Activated naive CD4-positive, alpha-beta T cell treated with anti-CD3 and anti-CD28 coated beads, Interleukin-2, amount 50 U/mL, for 72 hours (primary cell): ENCODE measurements around the gene DCST2. TPM values are rescaled to one million over a fixed set of nuclear protein-coding genes. Genes with fewer than 3 reads are reported as not detected.

Experiments used
- ATAC-seq, 2 donors: fragments of 150-1000 bp; cut with Tn5 transposase; 2 replicates each; pipeline ENCODE4 v1.10.0; 2021; ENCODE audit warnings: mild to moderate bottlenecking in 2 of 2, moderate library complexity in 2 of 2
- DNase-seq, 2 donors: peaks; one replicate each; pipeline ENCODE4 v3.0.0; 2021 to 2022; ENCODE audit warnings: low spot score in 2 of 2
- H3K27ac Mint-ChIP-seq, 2 donors: one replicate each; pipeline ENCODE4 v1.8.0; 2022; ENCODE audit warnings: mild to moderate bottlenecking in 2 of 2, mixed read lengths in 2 of 2
- H3K36me3 Mint-ChIP-seq, 2 donors: one replicate each; pipeline ENCODE4 v1.8.0; 2022; ENCODE audit warnings: mixed read lengths in 2 of 2
- H3K9me3 Mint-ChIP-seq, 2 donors: one replicate each; pipeline ENCODE4 v1.8.0; 2022; ENCODE audit warnings: mixed read lengths in 2 of 2
- total RNA-seq, 2 donors: library from RNA; stranded (reverse); gene quantifications; one replicate each; pipeline ENCODE4 v1.2.3, GENCODE V29; 2022

Gene DCST2
- 1 to 10 TPM; 1.5 to 1.8 TPM for total RNA-seq

DNA sequence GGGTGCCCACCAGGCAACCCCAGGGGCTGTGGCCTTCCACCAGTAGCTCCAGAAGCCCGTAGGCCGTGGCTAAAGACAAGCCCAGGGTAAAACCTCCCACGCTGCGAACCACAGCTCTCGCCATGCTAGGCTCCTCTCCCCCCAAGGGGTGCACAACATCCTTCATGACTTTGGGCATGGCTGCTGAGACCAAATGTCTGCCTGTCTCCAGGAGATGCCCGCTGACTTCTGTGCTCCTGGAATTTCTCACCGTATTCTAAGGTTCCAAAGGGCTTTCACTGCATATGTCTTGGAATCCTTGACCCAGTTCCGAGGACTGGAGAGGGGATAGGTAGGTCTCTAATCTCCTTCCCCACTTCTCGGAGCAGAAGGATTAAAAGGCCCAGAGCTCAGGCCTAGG lies at the start of gene DCST2, which contains the start of gene DCST1:
Gene DCST2 (minus strand): TSS at position 258 of the 400 bp plus-strand sequence. CDS start 80 bp downstream, at position 178.
Gene DCST1 (plus strand): TSS at position 301 of the 400 bp plus-strand sequence. CDS start 213 bp downstream, outside the sequence.
- Mint-ChIP-seq H3K27ac (no peak within 1 kb of the TSS), H3K36me3 (no peaks in the 10 kb centered on the region), H3K9me3 (no peaks in the 10 kb centered on the region)
- ATAC-seq, result no peak
- DNase-seq, result no peak

DNA sequence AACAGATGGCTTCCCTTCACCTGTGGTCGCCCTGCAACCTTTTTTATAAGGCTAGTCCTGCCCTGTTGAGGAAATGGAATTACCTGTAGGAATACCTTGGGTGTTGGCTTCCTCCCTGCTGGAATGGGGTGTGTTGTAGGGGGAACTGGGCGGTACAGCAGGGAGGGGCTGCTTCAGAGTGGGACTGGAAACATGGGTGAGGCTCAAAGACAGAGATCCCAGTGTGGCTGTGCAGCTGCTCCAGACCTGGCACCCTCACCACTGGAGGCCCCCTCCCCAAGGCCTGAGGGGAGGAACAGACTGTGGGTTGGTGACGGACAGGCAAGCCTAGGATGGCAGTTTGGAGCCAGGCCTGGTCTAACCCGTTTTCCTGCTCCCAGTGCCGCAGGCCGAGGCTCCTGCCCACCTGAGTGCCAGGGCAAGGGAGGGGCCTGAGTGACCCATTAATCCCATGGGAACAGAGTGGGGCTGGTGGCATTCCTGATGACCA lies 49.5 kb upstream of the DCST2 start:
- H3K27ac Mint-ChIP-seq, result no peak overlapping the region
- DNase-seq (no peak), ATAC-seq (no peak)
- H3K36me3 Mint-ChIP-seq, result peaks cover 6% of the 10 kb centered on the region in 2 donors
- no peaks in the 10 kb centered on the region for H3K9me3 Mint-ChIP-seq

DNA sequence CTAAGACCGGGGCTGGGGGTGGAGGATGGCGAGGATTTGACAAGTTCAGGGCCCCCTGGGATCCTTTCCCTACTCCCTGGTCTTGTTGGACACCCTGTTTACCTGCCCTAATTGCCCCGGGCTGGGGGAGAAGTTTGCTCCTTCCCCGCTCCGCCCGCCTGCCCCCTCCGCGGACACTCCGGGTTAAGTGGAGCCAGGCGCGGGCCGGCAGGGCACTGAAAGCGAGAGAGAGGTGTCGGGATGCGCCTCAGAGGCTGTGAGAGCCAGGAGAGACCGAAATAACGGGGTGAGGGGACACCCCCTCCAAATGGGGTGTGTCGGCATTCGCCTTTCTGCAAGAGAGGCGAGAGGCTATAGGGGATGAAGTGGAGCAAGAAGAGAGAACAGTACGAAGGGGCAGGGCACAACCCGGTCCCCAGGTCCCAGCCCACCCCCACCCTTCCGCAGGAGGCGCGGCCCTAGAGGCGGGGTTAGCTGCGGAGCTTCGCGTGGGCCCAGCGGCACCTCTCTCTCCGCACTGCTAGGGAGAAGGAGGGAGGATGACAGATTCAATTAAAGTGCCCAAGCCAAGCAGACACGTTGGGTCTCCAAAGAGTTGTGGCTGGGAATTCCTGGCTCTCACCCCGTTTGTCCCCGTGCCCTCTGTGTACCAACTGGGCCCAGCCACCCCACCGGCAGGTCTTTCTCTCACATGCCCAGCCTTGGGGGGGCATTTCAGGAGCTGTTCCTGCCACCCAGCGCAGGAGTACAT lies 48.9 kb upstream of the DCST2 start:
- no peak for ATAC-seq
- DNase-seq, result no peak
- Mint-ChIP-seq H3K27ac (no peak overlapping the region), H3K9me3 (no peaks in the 10 kb centered on the region), H3K36me3 (peaks cover 6% of the 10 kb centered on the region in 2 donors)

DNA sequence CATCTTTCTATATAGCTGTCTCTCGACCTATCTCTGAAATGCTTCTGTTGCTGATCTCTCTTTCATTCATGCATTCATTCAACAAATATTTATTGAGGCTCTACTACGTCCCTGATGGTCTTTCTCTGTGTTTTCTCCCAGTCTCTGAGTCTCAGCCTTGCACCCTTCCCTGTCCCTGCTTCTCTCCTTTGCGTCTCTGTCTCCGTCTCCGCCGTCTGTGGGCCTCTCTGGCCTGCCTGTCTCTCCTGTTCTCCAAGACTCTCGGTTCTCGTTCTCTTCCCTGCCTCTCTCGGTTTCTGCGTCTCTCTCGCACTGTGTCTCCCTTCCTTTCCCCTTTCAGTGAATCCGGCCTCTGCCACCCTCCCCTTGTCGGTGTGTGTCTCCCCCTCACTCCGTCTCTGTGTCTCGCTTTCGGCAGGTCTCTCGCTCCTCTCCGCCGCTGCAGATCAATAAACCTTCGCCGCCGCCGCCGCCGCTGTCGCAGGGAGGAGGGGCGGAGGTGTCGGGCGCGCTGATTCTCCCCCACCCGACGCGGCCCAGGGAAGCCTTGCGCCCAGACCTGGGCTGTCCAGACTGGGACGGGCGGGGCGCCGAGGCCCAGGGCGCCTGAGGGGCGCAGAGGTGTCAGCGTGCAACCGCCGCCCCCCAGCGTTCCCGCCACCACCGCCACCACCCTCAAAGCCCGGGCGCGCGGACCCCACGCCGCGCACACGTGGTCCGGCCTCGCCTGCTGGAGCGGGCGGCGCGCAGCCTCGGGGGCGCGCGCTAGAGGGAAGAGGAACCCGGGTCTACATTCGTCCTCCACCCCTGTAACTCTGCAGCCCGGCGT lies 48.1 kb upstream of the DCST2 start:
- Mint-ChIP-seq H3K36me3 (peaks cover 6% of the 10 kb centered on the region in 2 donors), H3K9me3 (no peaks in the 10 kb centered on the region), H3K27ac (no peak overlapping the region)
- ATAC-seq (no peak), DNase-seq (no peak)

DNA sequence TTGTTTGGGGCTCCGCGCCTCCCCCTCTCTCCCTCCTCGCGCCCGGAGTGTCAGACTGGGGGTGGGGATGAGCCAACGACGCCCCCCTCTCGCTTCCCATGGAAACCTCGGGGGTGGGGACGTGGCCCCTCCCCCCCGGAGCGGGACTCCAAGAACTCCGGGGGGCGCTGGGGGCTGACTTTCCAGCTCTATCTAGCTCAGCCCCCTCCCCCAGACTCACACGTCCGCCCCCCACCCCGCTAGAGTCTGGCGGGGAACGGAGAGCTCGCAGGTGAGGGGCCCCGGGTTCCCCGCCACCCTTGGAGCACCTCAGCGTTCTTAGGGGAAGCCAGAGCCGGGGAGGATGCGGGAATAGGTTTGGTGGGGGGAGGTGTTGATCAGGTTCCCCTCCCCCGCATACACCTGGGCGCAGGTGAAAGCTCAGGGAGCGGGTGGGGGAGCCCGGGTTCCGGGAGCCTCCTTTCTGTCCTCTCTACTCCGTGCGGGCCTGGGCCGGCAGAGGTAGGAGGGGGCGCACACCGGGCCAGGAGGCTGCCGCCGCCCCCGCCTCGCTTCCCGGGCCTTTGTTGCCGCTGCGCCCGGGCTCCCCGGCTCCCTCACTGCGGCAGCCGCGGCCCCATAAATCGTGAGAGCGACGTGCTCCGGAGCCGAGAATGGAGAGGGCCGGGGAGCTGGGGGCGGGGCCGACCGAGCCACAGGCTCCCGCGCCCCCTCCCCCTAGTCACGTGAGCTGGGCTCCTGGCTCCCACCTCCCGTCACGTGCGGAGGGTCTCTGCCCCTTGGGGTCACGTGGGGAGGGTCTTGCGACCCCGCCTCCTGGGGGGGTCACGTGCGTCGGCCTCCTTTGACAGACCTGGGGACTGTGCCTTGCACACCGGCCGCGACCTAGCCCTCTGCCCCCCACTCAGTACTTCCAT lies 47.0 kb upstream of the DCST2 start:
- no peak for DNase-seq
- no peak for ATAC-seq
- H3K9me3 Mint-ChIP-seq, result no peaks in the 10 kb centered on the region
- no peak overlapping the region for H3K27ac Mint-ChIP-seq
- peaks cover 6% of the 10 kb centered on the region in 2 donors for H3K36me3 Mint-ChIP-seq

DNA sequence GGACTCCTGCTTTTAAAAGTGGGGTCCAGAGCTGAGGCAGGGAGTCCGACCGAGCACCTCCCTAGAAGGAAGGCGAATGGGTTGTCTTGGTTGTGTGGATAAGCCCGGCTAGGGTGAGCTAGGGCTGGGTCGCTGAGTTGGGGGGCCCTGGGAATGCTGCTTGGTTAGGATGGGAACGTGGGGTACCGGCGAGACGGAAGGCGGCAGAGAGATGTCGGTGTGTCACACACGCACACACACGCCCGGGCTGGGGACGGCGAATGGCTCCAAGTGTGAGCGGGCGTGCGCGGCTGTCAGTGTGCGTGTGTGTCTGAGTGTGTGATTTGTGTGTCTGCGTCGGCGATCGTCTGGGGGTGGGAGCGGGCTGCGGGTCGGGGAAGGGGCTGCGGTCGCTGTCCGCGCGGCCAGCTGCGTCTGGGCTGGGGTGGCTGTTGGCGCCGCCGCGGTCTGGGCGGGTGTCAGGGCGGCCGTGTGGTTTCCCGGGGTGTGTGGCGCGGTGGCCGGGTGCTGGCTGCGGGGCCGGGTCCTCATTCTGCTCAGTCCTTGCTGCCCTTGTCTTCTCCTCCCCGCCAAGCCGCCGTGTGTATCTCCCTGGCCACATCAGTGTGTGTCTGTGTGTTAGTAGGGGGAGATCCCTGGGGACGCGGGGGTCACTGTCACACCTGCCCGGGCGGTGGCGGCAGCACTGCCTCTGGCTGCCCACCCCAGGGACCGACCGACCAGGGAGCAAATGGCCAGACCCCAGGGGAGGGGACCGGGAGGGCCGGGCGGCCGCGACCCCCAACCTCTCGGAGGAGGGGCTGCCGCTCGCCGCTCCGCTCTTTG lies 46.1 kb upstream of the DCST2 start:
- ATAC-seq (peak in 1 of 2 donors; percentile 3), DNase-seq (no peak)
- H3K36me3 Mint-ChIP-seq, result peaks cover 6% of the 10 kb centered on the region in 2 donors
- H3K27ac Mint-ChIP-seq, result no peak overlapping the region
- H3K9me3 Mint-ChIP-seq, result no peaks in the 10 kb centered on the region

DNA sequence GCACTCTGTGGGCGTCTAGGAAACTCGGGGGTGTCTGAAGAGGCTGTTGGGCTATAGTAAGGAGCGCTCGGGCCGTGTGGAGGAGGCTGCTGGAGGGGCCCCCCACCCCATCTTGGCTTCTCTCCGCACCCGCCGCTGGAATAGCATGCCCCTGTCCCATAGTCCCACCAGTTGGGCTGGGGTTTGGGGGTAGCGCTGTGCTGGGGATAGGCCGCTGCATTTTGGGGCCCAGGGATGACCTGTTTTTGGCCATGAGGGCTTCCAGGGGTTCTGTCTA lies 45.6 kb upstream of the DCST2 start:
- Mint-ChIP-seq H3K36me3 (peaks cover 6% of the 10 kb centered on the region in 2 donors), H3K27ac (no peak overlapping the region), H3K9me3 (no peaks in the 10 kb centered on the region)
- DNase-seq, result no peak
- ATAC-seq, result peak in 1 of 2 donors; percentile 4

DNA sequence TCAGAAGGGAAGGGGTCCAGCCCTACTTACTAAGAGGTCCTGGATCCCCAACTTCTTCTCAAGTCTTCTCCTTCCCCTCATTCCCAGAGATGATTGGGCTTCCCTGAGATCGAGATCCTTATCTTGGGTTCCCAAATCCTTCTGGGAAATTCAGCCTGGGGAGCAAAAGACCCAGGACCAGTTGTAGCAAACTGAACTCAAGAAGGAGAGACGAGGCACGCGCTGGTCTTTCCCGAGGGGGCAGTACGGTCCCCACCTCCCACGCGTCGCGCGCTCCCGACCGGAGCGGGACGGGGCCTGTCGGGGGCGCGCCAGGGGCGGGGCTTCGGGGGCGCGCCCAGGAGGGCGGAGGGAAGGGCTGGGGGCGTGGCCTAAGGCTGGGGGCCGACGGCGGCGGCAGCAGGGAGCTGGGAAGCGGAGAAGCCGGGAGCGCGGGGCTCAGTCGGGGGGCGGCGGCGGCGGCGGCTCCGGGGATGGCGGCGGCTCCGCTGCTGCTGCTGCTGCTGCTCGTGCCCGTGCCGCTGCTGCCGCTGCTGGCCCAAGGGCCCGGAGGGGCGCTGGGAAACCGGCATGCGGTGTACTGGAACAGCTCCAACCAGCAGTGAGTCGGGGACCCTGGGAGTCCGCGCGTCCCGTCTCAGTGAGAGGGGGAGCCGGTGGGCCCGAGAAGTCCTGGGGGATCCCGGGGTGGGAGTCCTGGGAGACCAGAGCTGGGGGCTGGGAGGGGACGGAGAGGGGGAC lies 45.1 kb upstream of the DCST2 start, which contains the start of gene EFNA3:
Gene EFNA3 (plus strand): TSS at position 369 of the 741 bp plus-strand sequence. CDS start 105 bp downstream, at position 474.
- peak; percentile 16 to 57 for ATAC-seq
- H3K27ac Mint-ChIP-seq, result no peak within 1 kb of the TSS

DNA sequence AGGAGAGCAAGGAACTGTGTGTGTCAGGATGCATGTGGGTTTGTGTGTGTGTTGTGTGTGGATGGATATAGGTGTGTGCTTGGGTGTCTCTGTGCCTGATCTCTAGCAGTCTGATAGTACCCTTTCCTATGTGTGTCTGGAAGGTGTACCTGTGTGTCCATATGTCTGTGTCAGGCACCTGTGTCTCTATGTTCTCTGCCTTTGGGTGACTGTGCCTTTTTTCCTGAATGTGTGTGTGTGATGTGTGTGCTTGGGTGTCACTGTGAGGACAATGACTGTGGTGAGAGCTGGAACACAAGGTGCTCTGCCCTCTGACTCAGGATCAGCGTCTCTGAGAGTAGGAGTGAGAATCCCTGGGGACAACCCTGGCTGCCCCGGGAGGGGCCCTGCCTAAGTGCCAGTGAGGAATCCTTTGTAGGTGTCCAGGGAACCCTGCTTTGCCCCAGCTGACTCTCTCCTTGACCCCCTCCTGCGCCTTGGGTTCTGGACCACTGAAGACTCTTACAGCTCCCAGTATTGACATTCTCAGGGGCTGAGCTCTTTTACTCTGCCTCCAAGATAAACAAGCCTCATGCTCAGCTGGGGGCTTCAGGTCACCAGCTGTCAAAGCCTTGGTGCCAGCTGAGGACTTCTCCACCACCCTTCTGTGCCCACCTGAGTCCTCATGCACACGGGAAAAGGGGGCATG lies 44.3 kb upstream of the DCST2 start:
- no peaks in the 10 kb centered on the region for H3K9me3 Mint-ChIP-seq
- peaks cover 6% of the 10 kb centered on the region in 2 donors for H3K36me3 Mint-ChIP-seq
- ATAC-seq (no peak), DNase-seq (no peak)
- no peak overlapping the region for H3K27ac Mint-ChIP-seq

More for the DNA sequence above, 45.1 kb upstream of the DCST2 start, which contains the start of gene EFNA3:
- Mint-ChIP-seq H3K9me3 (no peaks in the 10 kb centered on the region), H3K36me3 (peaks cover 6% of the 10 kb centered on the region in 2 donors)
- peak in 1 of 2 donors; percentile 80 for DNase-seq

DNA sequence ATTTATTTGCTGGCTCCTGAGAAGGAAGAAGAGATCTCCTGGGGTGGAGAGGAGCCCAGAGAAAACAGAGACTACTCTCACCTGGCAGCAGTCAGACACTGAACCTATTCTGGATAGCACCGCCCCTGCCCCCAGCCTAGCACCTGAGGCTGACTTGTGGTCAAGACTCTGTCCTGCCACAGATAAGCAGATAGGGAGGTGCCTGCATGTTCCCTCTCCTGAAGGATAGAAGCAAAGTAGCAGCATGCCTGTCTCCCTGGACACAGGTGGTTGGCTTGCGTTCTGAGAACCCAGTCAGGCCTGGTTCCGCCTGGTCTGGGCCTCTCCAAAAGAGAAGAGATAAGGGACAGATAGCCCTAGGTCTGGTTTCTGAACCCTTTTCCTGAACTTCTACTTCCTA lies 43.8 kb upstream of the DCST2 start:
- peaks cover 6% of the 10 kb centered on the region in 2 donors for H3K36me3 Mint-ChIP-seq
- DNase-seq (no peak), ATAC-seq (no peak)

DNA sequence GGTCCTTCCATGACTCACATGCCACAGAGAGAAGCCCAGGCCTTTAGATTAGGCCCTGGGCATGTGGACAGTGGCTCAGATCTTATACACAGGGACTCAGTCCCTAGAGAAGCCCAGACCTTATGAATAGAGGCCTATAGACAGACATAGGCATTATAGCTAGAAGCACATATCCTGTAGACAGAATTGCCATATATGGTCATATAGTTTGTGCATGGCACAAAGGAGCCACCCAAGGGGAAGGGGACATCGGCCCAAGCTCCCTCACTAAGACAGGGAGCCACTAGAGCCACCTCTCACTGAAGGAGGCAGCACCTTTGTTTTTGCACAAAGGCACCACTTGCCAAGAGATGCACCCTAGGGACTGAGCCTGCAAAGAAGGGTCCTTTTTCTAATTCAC lies 42.8 kb upstream of the DCST2 start:
- DNase-seq (no peak), ATAC-seq (no peak)
- H3K9me3 Mint-ChIP-seq, result no peaks in the 10 kb centered on the region
- peaks cover 3 to 6% of the 10 kb centered on the region in 2 donors for H3K36me3 Mint-ChIP-seq
- no peak overlapping the region for H3K27ac Mint-ChIP-seq

More for the DNA sequence above, 43.8 kb upstream of the DCST2 start:
- no peak overlapping the region for H3K27ac Mint-ChIP-seq
- H3K9me3 Mint-ChIP-seq, result no peaks in the 10 kb centered on the region

DNA sequence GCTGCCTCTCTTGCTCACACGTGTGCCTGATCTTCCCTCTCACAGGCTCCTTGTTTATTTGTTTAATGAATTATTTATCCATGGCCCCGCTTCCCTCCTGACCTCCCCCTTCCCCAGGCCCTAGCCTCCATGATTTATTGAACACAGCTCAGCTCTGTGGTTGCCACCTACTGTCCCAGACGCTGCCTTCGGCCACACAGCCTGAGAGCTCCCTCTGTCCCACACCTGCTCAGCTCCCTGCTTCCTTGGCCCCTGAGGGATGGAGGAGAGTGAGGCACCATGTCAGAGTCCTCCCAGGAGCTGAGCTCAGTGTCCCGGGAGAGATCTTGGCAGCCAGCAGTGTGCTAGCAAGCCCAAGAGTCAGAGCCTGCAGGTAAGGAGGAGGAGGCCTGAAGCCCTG lies 42.0 kb upstream of the DCST2 start:
- ATAC-seq (no peak), DNase-seq (no peak)
- H3K27ac Mint-ChIP-seq, result peak overlapping the region in 1 of 2 donors; percentile 12
- H3K36me3 Mint-ChIP-seq, result peaks cover 0 to 6% of the 10 kb centered on the region in 2 donors
- H3K9me3 Mint-ChIP-seq, result no peaks in the 10 kb centered on the region

DNA sequence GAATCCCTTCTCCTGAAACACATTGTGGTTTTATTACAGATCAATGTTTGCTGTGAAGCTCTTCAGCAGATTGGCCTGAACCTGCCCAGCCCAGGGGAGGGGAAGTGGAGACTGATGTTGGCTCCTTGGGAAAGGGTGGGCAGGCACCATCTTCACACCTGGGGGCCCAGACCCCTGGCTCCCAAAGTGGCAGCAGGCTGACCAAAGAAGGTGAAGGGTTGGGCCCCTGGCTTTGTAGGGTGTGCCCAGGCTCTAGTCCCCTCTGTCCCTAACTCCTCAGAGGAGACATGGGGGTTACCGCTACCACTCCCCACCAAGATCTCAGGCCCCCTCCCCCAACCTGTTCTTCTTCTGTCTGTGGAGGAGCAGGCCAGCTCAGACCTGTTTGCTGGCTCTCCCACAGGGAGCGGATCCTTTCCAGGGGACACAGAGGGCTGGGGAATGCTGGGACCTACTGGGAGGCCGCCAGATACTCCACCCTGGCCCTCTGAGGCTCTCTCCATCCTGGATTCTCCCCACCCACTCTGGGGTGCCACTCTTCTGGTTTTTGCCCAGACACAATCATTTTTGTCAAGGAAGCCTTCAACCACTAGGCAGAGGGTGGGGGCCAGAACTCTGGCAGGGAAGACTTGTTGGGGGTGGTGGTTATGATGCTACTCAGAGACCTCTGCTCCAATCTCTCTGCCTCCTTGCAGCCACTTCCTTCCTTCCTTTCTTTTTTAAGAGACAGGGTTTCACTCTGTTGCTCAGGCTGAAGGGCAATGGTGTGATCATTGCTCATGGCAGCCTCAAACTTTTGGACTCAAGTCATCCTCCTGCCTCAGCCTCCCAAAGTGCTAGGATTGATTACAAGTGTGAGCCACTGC lies 40.0 kb upstream of the DCST2 start:
- ATAC-seq, result peak in 1 of 2 donors; percentile 51
- Mint-ChIP-seq H3K9me3 (no peaks in the 10 kb centered on the region), H3K27ac (no peak overlapping the region)

More for the DNA sequence above, 40.0 kb upstream of the DCST2 start:
- no peak for DNase-seq
- no peaks in the 10 kb centered on the region for H3K36me3 Mint-ChIP-seq
